ENCODE results near the gene DDX1. TPM values are rescaled to one million over a fixed set of nuclear protein-coding genes. Genes with fewer than 3 reads are reported as not detected.
"Not testable (repeated sequence)": the region's sequence is repeated elsewhere in the genome, so short reads cannot be mapped to it uniquely, and the experiment has no call there.

Gene DDX1
- total and polyA plus RNA-seq, 2 experiments from 2014 or later, result 37.5 to 109 TPM

DNA sequence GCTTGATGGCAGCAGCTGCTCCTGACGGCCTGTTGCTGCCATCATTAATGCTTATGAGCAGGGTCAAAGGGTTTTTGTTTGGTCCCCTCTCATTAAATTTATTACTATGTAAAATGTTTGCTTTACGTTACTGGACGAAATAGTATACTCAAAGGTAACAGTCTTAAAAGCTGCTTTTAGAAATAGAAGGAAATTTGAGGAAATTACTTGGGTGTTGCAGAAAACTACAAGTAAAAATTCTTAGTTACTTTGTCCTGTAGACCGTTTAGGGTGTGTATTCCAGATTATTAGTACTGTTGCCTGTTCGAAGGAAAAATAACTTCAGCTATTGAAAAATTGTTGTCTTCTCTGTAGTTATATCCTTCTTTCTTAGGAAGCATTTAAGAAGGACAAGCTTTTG is 27.8 kb downstream of the DDX1 start:
- DNase-seq (ENCODE audit: low read depth in 1 of 2, low spot score in 1 of 2), result no peak
- Histone ChIP-seq H3K4me1 (ENCODE audit: low read depth) (no peaks in the 10 kb centered on the region), H3K4me3 (no peak overlapping the region), H3K27me3 (no peaks in the 10 kb centered on the region), H3K36me3 (peaks cover 76% of the 10 kb centered on the region), H3K9me3 (ENCODE audit: low read depth) (no peaks in the 10 kb centered on the region), H3K27ac (no peak overlapping the region)
- TF ChIP-seq, protein P1, sequence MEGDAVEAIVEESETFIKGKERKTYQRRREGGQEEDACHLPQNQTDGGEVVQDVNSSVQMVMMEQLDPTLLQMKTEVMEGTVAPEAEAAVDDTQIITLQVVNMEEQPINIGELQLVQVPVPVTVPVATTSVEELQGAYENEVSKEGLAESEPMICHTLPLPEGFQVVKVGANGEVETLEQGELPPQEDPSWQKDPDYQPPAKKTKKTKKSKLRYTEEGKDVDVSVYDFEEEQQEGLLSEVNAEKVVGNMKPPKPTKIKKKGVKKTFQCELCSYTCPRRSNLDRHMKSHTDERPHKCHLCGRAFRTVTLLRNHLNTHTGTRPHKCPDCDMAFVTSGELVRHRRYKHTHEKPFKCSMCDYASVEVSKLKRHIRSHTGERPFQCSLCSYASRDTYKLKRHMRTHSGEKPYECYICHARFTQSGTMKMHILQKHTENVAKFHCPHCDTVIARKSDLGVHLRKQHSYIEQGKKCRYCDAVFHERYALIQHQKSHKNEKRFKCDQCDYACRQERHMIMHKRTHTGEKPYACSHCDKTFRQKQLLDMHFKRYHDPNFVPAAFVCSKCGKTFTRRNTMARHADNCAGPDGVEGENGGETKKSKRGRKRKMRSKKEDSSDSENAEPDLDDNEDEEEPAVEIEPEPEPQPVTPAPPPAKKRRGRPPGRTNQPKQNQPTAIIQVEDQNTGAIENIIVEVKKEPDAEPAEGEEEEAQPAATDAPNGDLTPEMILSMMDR (IDR thresholded peaks at IDR 0.05; ENCODE audit: low read depth, low read length), result no peak

- no peaks in the 10 kb centered on the region for H3K4me1 ChIP-seq (ENCODE audit: low read depth)
- H3K27me3 ChIP-seq, result no peaks in the 10 kb centered on the region
- peaks cover 76% of the 10 kb centered on the region for H3K36me3 ChIP-seq
- TF ChIP-seq, protein P1 (IDR thresholded peaks at IDR 0.05; ENCODE audit: low read depth, low read length), result no peak
- H3K9me3 ChIP-seq (ENCODE audit: low read depth), result no peaks in the 10 kb centered on the region
- H3K27ac ChIP-seq, result no peak overlapping the region
- DNase-seq (ENCODE audit: low read depth in 1 of 2, low spot score in 1 of 2), result no peak
- no peak overlapping the region for H3K4me3 ChIP-seq
These were observed 28.3 kb downstream of the DDX1 start for GRCh38 chr2:15619938-15620337.

DNA sequence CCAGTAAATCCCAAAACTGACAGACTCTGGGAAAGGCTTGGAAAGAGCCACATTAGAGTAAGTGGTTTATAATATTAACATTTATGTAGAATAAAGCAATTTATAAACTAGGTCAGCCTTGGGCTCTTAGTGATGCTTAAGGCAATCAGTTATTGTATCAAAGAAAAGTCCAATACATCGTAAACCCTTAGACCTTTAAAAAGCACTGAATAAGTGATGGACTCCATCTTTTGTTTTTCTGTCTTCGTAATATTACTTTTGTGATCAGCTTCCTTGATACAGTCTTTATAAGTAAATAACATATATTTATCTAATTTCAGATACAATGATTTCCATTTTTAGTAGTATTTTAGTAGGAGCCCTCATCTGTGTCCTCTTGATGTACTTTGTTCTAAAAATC is 28.7 kb downstream of the DDX1 start:
- H3K4me1 ChIP-seq (ENCODE audit: low read depth), result no peaks in the 10 kb centered on the region
- no peak for DNase-seq (ENCODE audit: low read depth in 1 of 2, low spot score in 1 of 2)
- TF ChIP-seq, protein P1 (IDR thresholded peaks at IDR 0.05; ENCODE audit: low read depth, low read length), result no peak
- peaks cover 79% of the 10 kb centered on the region for H3K36me3 ChIP-seq
- no peaks in the 10 kb centered on the region for H3K9me3 ChIP-seq (ENCODE audit: low read depth)
- H3K27me3 ChIP-seq, result no peaks in the 10 kb centered on the region
- H3K4me3 ChIP-seq, result no peak overlapping the region
- no peak overlapping the region for H3K27ac ChIP-seq

- TF ChIP-seq, protein P1 (IDR thresholded peaks at IDR 0.05; ENCODE audit: low read depth, low read length), result no peak
- peaks cover 78% of the 10 kb centered on the region for H3K36me3 ChIP-seq
- no peak for DNase-seq (ENCODE audit: low read depth in 1 of 2, low spot score in 1 of 2)
These were observed 29.3 kb downstream of the DDX1 start for GRCh38 chr2:15620857-15621471.

GRCh38 chr2:15621472-15621870 is 29.8 kb downstream of the DDX1 start:
- H3K27me3 ChIP-seq; H3K27ac ChIP-seq; DNase-seq (ENCODE audit: low read depth in 1 of 2, low spot score in 1 of 2); H3K4me1 ChIP-seq (ENCODE audit: low read depth); H3K9me3 ChIP-seq (ENCODE audit: low read depth); H3K4me3 ChIP-seq: not testable (repeated sequence)
- H3K36me3 ChIP-seq, result peaks cover 74% of the 10 kb centered on the region

More at GRCh38 chr2:15620857-15621471, 29.3 kb downstream of the DDX1 start:
- H3K9me3 ChIP-seq (ENCODE audit: low read depth), result no peaks in the 10 kb centered on the region
- no peaks in the 10 kb centered on the region for H3K27me3 ChIP-seq
- no peaks in the 10 kb centered on the region for H3K4me1 ChIP-seq (ENCODE audit: low read depth)
- no peak overlapping the region for H3K27ac ChIP-seq
- H3K4me3 ChIP-seq, result no peak overlapping the region

DNA sequence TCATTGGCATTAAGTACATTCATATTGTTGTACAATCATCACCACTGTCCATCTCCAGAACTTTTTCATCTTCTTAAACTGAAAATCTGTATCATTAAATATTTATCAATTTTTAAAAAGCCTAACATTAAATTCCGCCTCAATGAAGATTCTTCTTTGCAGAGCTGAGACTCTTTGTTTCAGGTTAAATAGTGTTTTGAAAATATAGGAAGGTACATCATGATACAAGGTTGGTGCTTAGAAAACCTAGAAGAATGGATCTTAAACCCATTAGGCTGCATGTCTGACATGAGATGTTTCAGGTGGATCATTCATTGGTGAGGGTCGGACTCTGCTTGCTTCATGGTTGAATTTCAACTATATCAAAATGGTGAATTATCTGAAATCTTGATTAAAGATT is 30.5 kb downstream of the DDX1 start:
- Histone ChIP-seq H3K36me3 (peaks cover 72% of the 10 kb centered on the region), H3K27ac (no peak overlapping the region)

More for the DNA sequence above, 30.5 kb downstream of the DDX1 start:
- no peaks in the 10 kb centered on the region for H3K9me3 ChIP-seq (ENCODE audit: low read depth)
- H3K4me1 ChIP-seq (ENCODE audit: low read depth), result no peaks in the 10 kb centered on the region
- H3K27me3 ChIP-seq, result no peaks in the 10 kb centered on the region
- no peak for DNase-seq (ENCODE audit: low read depth in 1 of 2, low spot score in 1 of 2)
- TF ChIP-seq, protein P1 (IDR thresholded peaks at IDR 0.05; ENCODE audit: low read depth, low read length), result no peak
- H3K4me3 ChIP-seq, result no peak overlapping the region
